Stimulated activated CD4-positive, alpha-beta T cell treated with anti-CD3 and anti-CD28 coated beads, Interleukin-4, amount 100 ng/mL, for 1 hour (primary cell): ENCODE data around the gene GLDC.
"Not testable (repeated sequence)": the region's sequence is repeated elsewhere in the genome, so short reads cannot be mapped to it uniquely, and the experiment has no call there.

Experiments used
- DNase-seq: peaks from one replicate; pipeline ENCODE4 v3.0.0-alpha.2; 2020

GLDC gene

GRCh38 chr9:6564360-6564759 is 81.2 kb downstream of the GLDC start:
- no peak for DNase-seq

- no peak for DNase-seq
Measured at GRCh38 chr9:6562871-6563430, 82.6 kb downstream of the GLDC start.

- DNase-seq = no peak
Measured at GRCh38 chr9:6562201-6562600, 83.3 kb downstream of the GLDC start.

- no peak for DNase-seq
Measured at GRCh38 chr9:6557883-6558616, 87.5 kb downstream of the GLDC start.

GRCh38 chr9:6553866-6554265 is 91.7 kb downstream of the GLDC start:
- no peak for DNase-seq

- no peak for DNase-seq
Measured at GRCh38 chr9:6552498-6553121, 92.9 kb downstream of the GLDC start.

GRCh38 chr9:6552033-6552432 is 93.5 kb downstream of the GLDC start:
- DNase-seq = no peak

GRCh38 chr9:6551136-6551535 is 94.4 kb downstream of the GLDC start:
- no peak for DNase-seq

- DNase-seq = no peak
Measured at GRCh38 chr9:6549106-6549800, 96.3 kb downstream of the GLDC start.

GRCh38 chr9:6545017-6545691 is 100.4 kb downstream of the GLDC start:
- DNase-seq = no peak

- no peak for DNase-seq
Measured at GRCh38 chr9:6543204-6543603, 102.3 kb downstream of the GLDC start.

GRCh38 chr9:6542617-6543016 is 102.9 kb downstream of the GLDC start:
- not testable (repeated sequence) for DNase-seq

GRCh38 chr9:6538666-6539071 is 106.9 kb downstream of the GLDC start:
- no peak for DNase-seq

GRCh38 chr9:6535594-6535993 is 109.9 kb downstream of the GLDC start:
- DNase-seq = no peak

- no peak for DNase-seq
Measured at GRCh38 chr9:6525326-6526045, 120.0 kb downstream of the GLDC start.

GRCh38 chr9:6522263-6522662 is 123.3 kb downstream of the GLDC start:
- no peak for DNase-seq

GRCh38 chr9:6512085-6512657 is 133.4 kb downstream of the GLDC start:
- DNase-seq = no peak

- no peak for DNase-seq
Measured at GRCh38 chr9:6506571-6506970, 139.0 kb downstream of the GLDC start.

GRCh38 chr9:6502399-6502798 is 143.1 kb downstream of the GLDC start:
- DNase-seq = no peak

GRCh38 chr9:6501526-6502210 is 143.9 kb downstream of the GLDC start:
- no peak for DNase-seq

- DNase-seq = no peak
Measured at GRCh38 chr9:6498982-6499381, 146.5 kb downstream of the GLDC start.

GRCh38 chr9:6495466-6495865 is 150.1 kb downstream of the GLDC start:
- no peak for DNase-seq
